ENCODE data around the gene VAPA.
A peak's percentile ranks its signal among the peaks of the same experiment; 100 is the strongest.

The VAPA gene

GRCh38 chr18:9915291-9916076 lies 1.7 kb downstream of the VAPA start:
- DNase-seq: no peak

GRCh38 chr18:9916077-9916639 lies 2.3 kb downstream of the VAPA start:
- peak in 1 of 2 donors; percentile 9 for DNase-seq

GRCh38 chr18:9916808-9917207 lies 3.0 kb downstream of the VAPA start:
- no peak for DNase-seq

GRCh38 chr18:9918016-9918680 lies 4.3 kb downstream of the VAPA start:
- no peak for DNase-seq

- DNase-seq: no peak
Observed at GRCh38 chr18:9919564-9920232, 5.9 kb downstream of the VAPA start.

- DNase-seq: no peak
Observed at GRCh38 chr18:9922592-9923311, 8.9 kb downstream of the VAPA start.

- DNase-seq: no peak
Observed at GRCh38 chr18:9924371-9924943, 10.6 kb downstream of the VAPA start.

- DNase-seq: no peak
Observed at GRCh38 chr18:9925369-9925768, 11.6 kb downstream of the VAPA start.

GRCh38 chr18:9925795-9926194 lies 12.0 kb downstream of the VAPA start:
- no peak for DNase-seq

GRCh38 chr18:9926223-9926894 lies 12.5 kb downstream of the VAPA start:
- DNase-seq: no peak

GRCh38 chr18:9926977-9927376 lies 13.2 kb downstream of the VAPA start:
- no peak for DNase-seq

GRCh38 chr18:9927392-9928063 lies 13.7 kb downstream of the VAPA start:
- DNase-seq: no peak

GRCh38 chr18:9928646-9929259 lies 14.9 kb downstream of the VAPA start:
- no peak for DNase-seq

GRCh38 chr18:9930299-9930884 lies 16.6 kb downstream of the VAPA start:
- no peak for DNase-seq

- no peak for DNase-seq
Observed at GRCh38 chr18:9931146-9931545, 17.3 kb downstream of the VAPA start.

- DNase-seq: no peak
Observed at GRCh38 chr18:9931678-9932077, 17.9 kb downstream of the VAPA start.

- DNase-seq: no peak
Observed at GRCh38 chr18:9933865-9934264, 20.0 kb downstream of the VAPA start.

- DNase-seq: no peak
Observed at GRCh38 chr18:9934274-9934673, 20.5 kb downstream of the VAPA start.

GRCh38 chr18:9941103-9941502 lies 27.3 kb downstream of the VAPA start:
- no peak for DNase-seq

- no peak for DNase-seq
Observed at GRCh38 chr18:9941660-9942059, 27.8 kb downstream of the VAPA start.

GRCh38 chr18:9943311-9943710 lies 29.5 kb downstream of the VAPA start:
- no peak for DNase-seq

Measured in bone marrow (tissue), 2 donors.